Activated naive CD4-positive, alpha-beta T cell treated with anti-CD3 and anti-CD28 coated beads, Interleukin-2, amount 10 ng/mL, durations not matched to agents 7 days and 5 days (primary cell): Measurements from ENCODE around the gene FNDC3B.

Experiments used
- CTCF ChIA-PET: fragments of 350-600 bp; sonication (Branson Sonifier 250); formaldehyde crosslinking; loops from one replicate; lab custom pipeline; 2021; ENCODE audit warnings: antibody characterized with exemption; lab: Charles Lee
- DNase-seq: peaks from one replicate; pipeline ENCODE4 v3.0.0-alpha.2; 2020
- H3K27ac Mint-ChIP-seq: one replicate; pipeline ENCODE4 v1.8.0; 2021; ENCODE audit warnings: mild to moderate bottlenecking, moderate library complexity, mixed read lengths
- H3K27me3 Mint-ChIP-seq: one replicate; pipeline ENCODE4 v1.8.0; 2021; ENCODE audit warnings: mild to moderate bottlenecking, mixed read lengths
- H3K36me3 Mint-ChIP-seq: one replicate; pipeline ENCODE4 v1.8.0; 2021; ENCODE audit warnings: mixed read lengths
- H3K4me1 Mint-ChIP-seq: one replicate; pipeline ENCODE4 v1.8.0; 2021; ENCODE audit warnings: mixed read lengths
- H3K4me3 Mint-ChIP-seq: one replicate; pipeline ENCODE4 v1.8.0; 2021; ENCODE audit warnings: mild to moderate bottlenecking, moderate library complexity, mixed read lengths
- H3K9me3 Mint-ChIP-seq: one replicate; pipeline ENCODE4 v1.8.0; 2021; ENCODE audit warnings: mixed read lengths

Gene FNDC3B

GRCh38 chr3:172378439-172378838, 339.1 kb downstream of the FNDC3B start:
- no peak for DNase-seq
- H3K4me3 Mint-ChIP-seq = no peak overlapping the region
- no peaks in the 10 kb centered on the region for H3K27me3 Mint-ChIP-seq
- peaks cover 12% of the 10 kb centered on the region for H3K36me3 Mint-ChIP-seq
- peaks cover 4% of the 10 kb centered on the region for H3K9me3 Mint-ChIP-seq
- no peak overlapping the region for H3K27ac Mint-ChIP-seq
- H3K4me1 Mint-ChIP-seq = no peaks in the 10 kb centered on the region
- CTCF ChIA-PET = interaction anchor here (1.8 kb wide), 1 partner anchor 46 kb away, joined by 5 read pairs; no protein-coding TSS in a partner anchor

GRCh38 chr3:172379372-172379771, 340.0 kb downstream of the FNDC3B start:
- Mint-ChIP-seq H3K4me3 (no peak overlapping the region), H3K27ac (no peak overlapping the region), H3K27me3 (no peaks in the 10 kb centered on the region), H3K36me3 (peaks cover 12% of the 10 kb centered on the region), H3K4me1 (no peaks in the 10 kb centered on the region), H3K9me3 (peaks cover 4% of the 10 kb centered on the region)
- CTCF ChIA-PET = interaction anchor here (0.7 to 1.8 kb wide), 3 partner anchors 18 to 111 kb away, joined by 3 to 5 read pairs (median 3); no protein-coding TSS in a partner anchor
- DNase-seq = no peak

DNA sequence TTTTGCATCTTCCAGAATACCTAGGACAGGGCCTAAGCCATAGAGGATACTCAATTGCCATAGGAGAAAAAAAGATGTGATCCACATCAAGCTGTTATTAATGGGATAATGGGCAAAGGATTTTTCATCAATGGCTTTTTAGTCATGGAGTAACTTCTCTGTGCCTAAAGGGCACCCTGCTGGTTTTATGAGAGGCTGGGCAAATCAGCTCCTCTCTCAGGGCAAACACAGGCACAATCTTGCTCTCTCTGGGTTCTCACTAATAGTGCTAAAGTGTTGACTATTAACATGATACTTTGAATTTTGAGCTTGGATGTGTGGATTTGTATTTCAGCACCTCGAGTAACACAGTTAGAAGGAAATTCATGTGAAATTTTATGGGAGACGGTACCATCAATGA, 341.3 kb downstream of the FNDC3B start:
- Mint-ChIP-seq H3K27ac (no peak overlapping the region), H3K9me3 (peaks cover 4% of the 10 kb centered on the region), H3K4me1 (no peaks in the 10 kb centered on the region), H3K36me3 (peaks cover 12% of the 10 kb centered on the region), H3K27me3 (no peaks in the 10 kb centered on the region), H3K4me3 (no peak overlapping the region)
- CTCF ChIA-PET = no interaction called here
- DNase-seq = no peak

- CTCF ChIA-PET = no interaction called here
- H3K27ac Mint-ChIP-seq = no peak overlapping the region
- no peaks in the 10 kb centered on the region for H3K4me1 Mint-ChIP-seq
- peaks cover 4% of the 10 kb centered on the region for H3K9me3 Mint-ChIP-seq
- H3K4me3 Mint-ChIP-seq = no peak overlapping the region
- peaks cover 10% of the 10 kb centered on the region for H3K36me3 Mint-ChIP-seq
- no peaks in the 10 kb centered on the region for H3K27me3 Mint-ChIP-seq
- no peak for DNase-seq
Observed at GRCh38 chr3:172383306-172383796, 344.0 kb downstream of the FNDC3B start.

- no peak overlapping the region for H3K4me3 Mint-ChIP-seq
- DNase-seq = no peak
- H3K36me3 Mint-ChIP-seq = peaks cover 5% of the 10 kb centered on the region
- no peaks in the 10 kb centered on the region for H3K4me1 Mint-ChIP-seq
- no peaks in the 10 kb centered on the region for H3K27me3 Mint-ChIP-seq
- no peak overlapping the region for H3K27ac Mint-ChIP-seq
- peaks cover 4% of the 10 kb centered on the region for H3K9me3 Mint-ChIP-seq
- CTCF ChIA-PET = interaction anchor here (0.8 kb wide), 1 partner anchor 288 kb away, joined by 3 read pairs; no protein-coding TSS in a partner anchor
Observed at GRCh38 chr3:172384836-172385235, 345.5 kb downstream of the FNDC3B start.

DNA sequence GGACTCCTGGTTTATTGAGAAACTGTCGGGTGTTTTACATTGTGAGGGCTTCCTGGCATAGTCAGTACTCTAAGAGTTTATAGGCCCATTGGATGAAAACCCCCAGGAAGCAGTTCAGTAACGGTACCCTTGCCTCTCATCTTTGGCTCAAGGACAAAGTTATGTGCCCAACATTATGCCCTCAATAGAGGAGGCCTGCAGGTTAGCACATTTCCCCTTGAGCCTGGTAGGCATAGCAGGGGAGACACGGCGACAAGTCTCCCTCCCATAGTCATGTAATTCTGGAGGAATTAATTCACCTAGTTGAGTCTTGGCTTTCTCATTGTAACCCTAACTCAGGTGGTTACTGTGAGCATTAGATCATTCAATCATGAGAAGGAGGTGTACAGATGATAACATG, 348.4 kb downstream of the FNDC3B start:
- Mint-ChIP-seq H3K36me3 (no peaks in the 10 kb centered on the region), H3K27me3 (no peaks in the 10 kb centered on the region), H3K4me1 (no peaks in the 10 kb centered on the region), H3K27ac (no peak overlapping the region), H3K4me3 (no peak overlapping the region), H3K9me3 (no peaks in the 10 kb centered on the region)
- CTCF ChIA-PET = no interaction called here
- DNase-seq = no peak

DNA sequence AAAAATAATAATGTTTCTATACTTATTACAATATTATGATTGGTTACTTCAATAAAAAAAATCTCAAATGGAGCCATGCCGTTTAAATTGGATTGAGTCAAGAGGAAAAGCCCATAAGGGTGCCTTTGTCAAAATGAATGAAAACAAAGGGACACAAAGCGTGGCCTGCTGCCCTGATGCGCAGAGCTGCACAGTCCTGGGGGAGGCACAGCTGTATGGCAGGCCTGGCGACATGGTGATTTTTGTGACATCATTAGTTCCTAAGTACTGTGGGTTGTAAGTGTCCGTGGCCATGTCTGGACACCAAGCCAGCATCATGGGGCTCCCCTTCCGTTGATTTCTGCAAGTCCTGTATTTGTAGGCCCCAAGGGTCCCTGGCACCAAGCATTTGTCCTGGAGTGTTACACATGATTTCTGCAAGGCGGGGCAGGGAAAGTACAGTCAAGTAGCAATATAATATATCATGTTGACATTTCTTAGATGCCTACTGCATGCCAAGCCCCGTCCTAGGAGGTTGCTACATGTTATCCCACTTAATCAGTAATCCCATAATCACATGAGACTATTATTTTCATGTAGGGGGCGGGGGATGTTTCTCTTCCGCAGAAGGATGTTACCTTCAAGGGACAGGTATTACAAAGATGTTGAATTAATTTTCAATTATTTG, 349.2 kb downstream of the FNDC3B start:
- Mint-ChIP-seq H3K9me3 (no peaks in the 10 kb centered on the region), H3K27ac (no peak overlapping the region), H3K4me1 (no peaks in the 10 kb centered on the region), H3K36me3 (no peaks in the 10 kb centered on the region), H3K4me3 (no peak overlapping the region), H3K27me3 (no peaks in the 10 kb centered on the region)
- CTCF ChIA-PET = interaction anchor here (0.6 kb wide), 1 partner anchor 23 kb away, joined by 3 read pairs; no protein-coding TSS in a partner anchor
- DNase-seq = no peak

DNA sequence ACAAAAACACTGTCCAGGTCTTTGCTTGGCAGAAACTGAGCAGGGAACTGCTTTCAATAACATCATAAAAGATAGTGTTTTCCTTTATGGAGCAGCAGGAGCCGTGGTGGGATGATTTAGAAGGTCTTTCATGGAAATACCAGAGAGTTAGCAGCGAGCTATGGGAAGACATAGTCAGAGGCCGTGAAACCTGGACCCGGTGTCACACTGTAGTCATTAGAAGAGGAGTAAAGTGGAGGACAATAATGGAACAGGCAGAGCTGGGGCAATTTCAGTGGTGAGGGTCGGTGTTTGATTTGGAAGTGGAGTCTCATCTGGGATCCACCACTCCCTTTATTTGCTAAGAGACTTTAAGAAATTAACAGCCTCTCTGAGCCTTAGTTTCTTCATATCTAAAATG, 351.4 kb downstream of the FNDC3B start:
- Mint-ChIP-seq H3K4me3 (no peak overlapping the region), H3K9me3 (no peaks in the 10 kb centered on the region), H3K27ac (no peak overlapping the region), H3K4me1 (no peaks in the 10 kb centered on the region), H3K36me3 (no peaks in the 10 kb centered on the region), H3K27me3 (no peaks in the 10 kb centered on the region)
- DNase-seq = no peak
- CTCF ChIA-PET = no interaction called here

DNA sequence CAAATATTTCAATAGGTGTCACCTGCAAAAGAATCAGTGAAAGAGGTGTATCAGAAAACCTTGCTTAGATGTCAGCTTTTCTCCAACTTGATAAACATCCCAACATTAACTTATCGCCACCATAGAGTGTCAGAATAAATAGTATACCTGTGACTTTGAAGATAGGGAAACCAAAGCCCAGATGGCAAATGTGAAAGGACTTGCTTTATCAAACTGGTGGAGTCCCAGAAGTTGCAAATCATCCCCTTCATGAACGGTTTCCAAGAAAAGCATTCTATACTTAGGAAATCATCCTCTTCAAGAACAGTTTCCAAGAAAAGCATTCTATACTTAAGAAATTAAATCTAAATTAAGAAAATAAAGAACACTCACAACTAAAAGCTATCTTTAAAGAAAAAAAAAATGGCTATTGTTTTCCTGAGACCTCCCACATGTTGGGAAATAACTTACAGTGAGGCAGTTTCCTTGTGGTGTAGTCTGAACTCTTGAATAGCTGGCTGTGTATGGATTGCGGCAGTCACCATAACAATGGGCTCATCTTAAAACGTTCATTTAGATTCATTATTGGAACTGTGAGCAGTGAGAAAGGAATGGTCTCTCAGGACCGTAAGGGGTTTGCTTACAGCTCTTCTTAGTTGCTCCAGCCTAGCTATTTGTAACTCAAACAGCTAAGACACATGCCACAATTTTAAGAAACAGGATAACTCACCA, 352.4 kb downstream of the FNDC3B start:
- Mint-ChIP-seq H3K4me1 (no peaks in the 10 kb centered on the region), H3K4me3 (no peak overlapping the region), H3K27me3 (no peaks in the 10 kb centered on the region), H3K27ac (no peak overlapping the region), H3K9me3 (no peaks in the 10 kb centered on the region), H3K36me3 (no peaks in the 10 kb centered on the region)
- CTCF ChIA-PET = interaction anchor here (0.7 kb wide), 1 partner anchor 59 kb away, joined by 3 read pairs; no protein-coding TSS in a partner anchor
- DNase-seq = no peak

GRCh38 chr3:172394692-172395091, 355.3 kb downstream of the FNDC3B start:
- Mint-ChIP-seq H3K4me1 (no peaks in the 10 kb centered on the region), H3K27me3 (no peaks in the 10 kb centered on the region), H3K4me3 (no peak overlapping the region), H3K36me3 (no peaks in the 10 kb centered on the region), H3K9me3 (no peaks in the 10 kb centered on the region), H3K27ac (no peak overlapping the region)
- no peak for DNase-seq
- CTCF ChIA-PET = no interaction called here

GRCh38 chr3:172396400-172396799, 357.0 kb downstream of the FNDC3B start:
- no peak for DNase-seq
- Mint-ChIP-seq H3K36me3 (no peaks in the 10 kb centered on the region), H3K27ac (no peak overlapping the region), H3K27me3 (no peaks in the 10 kb centered on the region), H3K4me1 (no peaks in the 10 kb centered on the region), H3K9me3 (peaks cover 4% of the 10 kb centered on the region), H3K4me3 (no peak overlapping the region)
- CTCF ChIA-PET = no interaction called here

DNA sequence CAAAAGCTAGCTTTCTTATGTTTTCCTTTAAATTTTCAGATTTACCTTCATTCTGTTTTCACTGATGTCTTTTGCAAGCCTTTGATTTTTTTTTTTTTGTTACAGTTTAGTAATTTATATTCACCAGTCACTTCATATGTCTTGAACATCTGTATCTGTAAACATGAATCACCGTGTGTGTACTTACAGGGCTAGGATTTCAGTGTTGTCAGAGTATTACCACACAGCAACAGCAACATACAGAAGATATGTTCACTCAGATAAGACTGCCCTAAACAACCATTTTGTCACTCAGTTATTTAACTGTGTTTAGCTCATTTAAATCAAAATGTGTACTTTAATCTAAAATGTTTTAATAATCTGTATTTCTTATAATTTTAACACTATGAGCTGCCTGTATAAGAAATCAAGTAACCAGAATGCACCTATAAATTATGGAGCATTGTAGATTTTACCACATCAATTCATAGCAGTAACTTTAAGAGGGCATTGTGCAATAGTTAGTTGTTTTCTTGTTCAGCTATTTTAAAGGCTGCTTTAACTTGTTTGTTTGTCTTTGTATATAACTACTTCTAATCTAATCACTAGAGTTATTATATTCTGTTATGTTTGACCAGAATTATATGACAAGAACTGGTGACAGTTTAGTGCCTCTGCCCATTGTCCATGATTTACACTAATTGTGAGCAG, 358.5 kb downstream of the FNDC3B start:
- Mint-ChIP-seq H3K9me3 (peaks cover 5% of the 10 kb centered on the region), H3K4me1 (no peaks in the 10 kb centered on the region), H3K4me3 (no peak overlapping the region), H3K36me3 (no peaks in the 10 kb centered on the region), H3K27ac (no peak overlapping the region), H3K27me3 (no peaks in the 10 kb centered on the region)
- CTCF ChIA-PET = interaction anchor here (1.2 kb wide), 1 partner anchor 18 kb away, joined by 3 read pairs; no protein-coding TSS in a partner anchor
- no peak for DNase-seq

DNA sequence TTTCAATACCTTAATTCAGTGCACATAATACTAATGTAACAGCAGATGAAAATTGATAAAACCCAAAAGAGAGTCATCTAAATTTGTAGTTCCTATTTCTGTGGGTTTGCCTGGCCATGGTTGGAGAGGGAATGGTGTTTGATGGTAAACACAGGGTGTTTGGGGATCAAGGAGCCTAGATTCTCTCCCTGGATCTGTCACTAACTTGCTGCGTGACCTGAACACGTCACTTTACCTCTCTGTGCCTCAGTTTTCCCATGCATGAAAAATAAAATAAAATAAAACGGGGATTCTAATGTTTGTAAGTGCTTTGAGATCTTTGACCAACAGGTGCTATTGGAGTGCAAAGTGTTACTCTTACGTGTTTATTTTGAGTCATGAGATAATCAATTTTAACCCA, 359.1 kb downstream of the FNDC3B start:
- no peak for DNase-seq
- Mint-ChIP-seq H3K9me3 (peaks cover 5% of the 10 kb centered on the region), H3K4me3 (no peak overlapping the region), H3K36me3 (no peaks in the 10 kb centered on the region), H3K27me3 (no peaks in the 10 kb centered on the region), H3K27ac (no peak overlapping the region), H3K4me1 (no peaks in the 10 kb centered on the region)
- CTCF ChIA-PET = interaction anchor here (1.2 kb wide), 1 partner anchor 19 kb away, joined by 3 read pairs; no protein-coding TSS in a partner anchor

GRCh38 chr3:172402090-172402489, 362.7 kb downstream of the FNDC3B start:
- Mint-ChIP-seq H3K36me3 (no peaks in the 10 kb centered on the region), H3K27me3 (peaks cover 7% of the 10 kb centered on the region), H3K27ac (no peak overlapping the region), H3K4me3 (no peak overlapping the region), H3K9me3 (peaks cover 5% of the 10 kb centered on the region), H3K4me1 (no peaks in the 10 kb centered on the region)
- no peak for DNase-seq
- CTCF ChIA-PET = no interaction called here
